ENCODE results near the gene TSC22D3.

TSC22D3 gene

DNA sequence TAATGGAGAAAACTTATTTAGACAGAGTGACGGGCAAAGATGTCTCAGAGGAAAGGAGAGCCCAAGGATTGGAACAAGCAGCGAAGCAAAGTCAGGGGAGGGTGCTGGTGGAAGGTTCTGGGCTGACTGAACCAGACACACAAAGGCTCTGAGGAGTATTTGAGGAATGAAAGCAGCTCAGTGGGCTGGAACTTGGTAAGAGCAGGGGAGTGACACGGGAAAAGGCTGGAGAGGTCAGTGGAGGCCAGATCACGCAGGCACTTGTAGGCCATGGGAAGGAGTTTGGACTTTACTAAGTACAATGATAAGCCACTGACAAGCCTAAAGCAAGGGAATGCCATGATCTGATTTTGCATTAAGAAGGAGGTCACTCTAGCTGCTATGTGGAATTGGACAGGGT, 71.4 kb downstream of the TSC22D3 start:
- Histone ChIP-seq H4K20me1 (ENCODE audit: insufficient read depth, low read length) (no peaks in the 10 kb centered on the region), H3F3A (ENCODE audit: insufficient read depth, low read length) (no peaks in the 10 kb centered on the region), H3K4me3 (ENCODE audit: low read depth, low read length, poor library complexity, severe bottlenecking) (no peak overlapping the region), H3K4me2 (ENCODE audit: low read length) (no peak overlapping the region), H3K79me2 (ENCODE audit: insufficient read depth, low read length) (no peaks in the 10 kb centered on the region), H3K27me3 (ENCODE audit: insufficient read depth, low read length) (no peaks in the 10 kb centered on the region), H3K4me1 (ENCODE audit: insufficient read depth, low read length, severe bottlenecking) (no peaks in the 10 kb centered on the region), H2AFZ (ENCODE audit: low read length) (no peak overlapping the region), H3K27ac (ENCODE audit: low read depth, low read length, poor library complexity, severe bottlenecking) (no peak overlapping the region), H3K9me3 (ENCODE audit: low read length) (no peaks in the 10 kb centered on the region), H3K9me2 (ENCODE audit: low read depth, low read length) (no peaks in the 10 kb centered on the region), H3K36me3 (ENCODE audit: insufficient read depth, low read length) (no peaks in the 10 kb centered on the region), H3K9ac (ENCODE audit: low read length) (no peak overlapping the region)
- no peak for TF ChIP-seq EZH2 (IDR thresholded peaks at IDR 0.05; ENCODE audit: borderline replicate concordance, low read length)
- TF ChIP-seq CTCF (IDR thresholded peaks at IDR 0.05; ENCODE audit: low read length), result no peak

DNA sequence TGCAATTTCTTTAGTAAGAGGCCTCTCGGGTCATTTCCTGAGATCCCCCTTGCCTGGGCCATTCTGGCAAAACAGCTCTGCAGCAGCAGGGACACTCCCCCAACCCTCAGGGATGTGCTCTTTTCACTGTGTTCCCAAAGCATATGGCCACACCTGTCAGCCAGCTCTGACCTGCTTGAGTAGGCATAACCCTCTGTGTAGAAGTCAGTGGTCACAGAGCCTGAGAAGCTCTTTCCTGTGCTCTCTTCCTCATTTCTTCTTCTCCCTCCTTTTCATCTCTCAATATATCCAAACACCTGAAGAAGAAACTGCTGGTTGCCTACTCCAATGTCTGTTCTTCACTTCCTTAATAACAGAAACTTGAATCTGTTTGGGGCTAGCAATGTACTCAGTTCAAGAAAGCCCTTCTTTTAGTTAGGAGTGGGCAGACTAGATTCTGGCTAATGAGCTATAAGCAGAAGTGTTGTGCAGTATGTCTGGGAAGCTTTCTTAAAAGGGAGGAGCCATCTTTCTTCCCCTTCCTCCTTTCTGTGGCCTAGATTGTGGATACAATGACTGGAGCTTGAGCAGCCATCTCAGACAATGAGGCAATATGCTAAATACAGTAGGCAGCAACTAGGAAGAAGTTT, 74.0 kb downstream of the TSC22D3 start:
- Histone ChIP-seq H3K79me2 (ENCODE audit: insufficient read depth, low read length) (no peaks in the 10 kb centered on the region), H4K20me1 (ENCODE audit: insufficient read depth, low read length) (no peaks in the 10 kb centered on the region), H3F3A (ENCODE audit: insufficient read depth, low read length) (no peaks in the 10 kb centered on the region), H2AFZ (ENCODE audit: low read length) (no peak overlapping the region), H3K4me1 (ENCODE audit: insufficient read depth, low read length, severe bottlenecking) (no peaks in the 10 kb centered on the region), H3K9ac (ENCODE audit: low read length) (no peak overlapping the region), H3K9me2 (ENCODE audit: low read depth, low read length) (no peaks in the 10 kb centered on the region), H3K27me3 (ENCODE audit: insufficient read depth, low read length) (no peaks in the 10 kb centered on the region), H3K27ac (ENCODE audit: low read depth, low read length, poor library complexity, severe bottlenecking) (no peak overlapping the region), H3K36me3 (ENCODE audit: insufficient read depth, low read length) (no peaks in the 10 kb centered on the region), H3K9me3 (ENCODE audit: low read length) (no peaks in the 10 kb centered on the region), H3K4me2 (ENCODE audit: low read length) (no peak overlapping the region), H3K4me3 (ENCODE audit: low read depth, low read length, poor library complexity, severe bottlenecking) (no peak overlapping the region)
- TF ChIP-seq EZH2 (IDR thresholded peaks at IDR 0.05; ENCODE audit: borderline replicate concordance, low read length), result no peak
- no peak for TF ChIP-seq CTCF (IDR thresholded peaks at IDR 0.05; ENCODE audit: low read length)

- H3K79me2 ChIP-seq (ENCODE audit: insufficient read depth, low read length), result no peaks in the 10 kb centered on the region
- H3K27me3 ChIP-seq (ENCODE audit: insufficient read depth, low read length), result no peaks in the 10 kb centered on the region
- H3F3A ChIP-seq (ENCODE audit: insufficient read depth, low read length), result no peaks in the 10 kb centered on the region
- H3K9ac ChIP-seq (ENCODE audit: low read length), result no peak overlapping the region
- H3K27ac ChIP-seq (ENCODE audit: low read depth, low read length, poor library complexity, severe bottlenecking), result no peak overlapping the region
- no peaks in the 10 kb centered on the region for H3K9me3 ChIP-seq (ENCODE audit: low read length)
- TF ChIP-seq EZH2 (IDR thresholded peaks at IDR 0.05; ENCODE audit: borderline replicate concordance, low read length), result no peak
- TF ChIP-seq CTCF (IDR thresholded peaks at IDR 0.05; ENCODE audit: low read length), result no peak
- no peak overlapping the region for H2AFZ ChIP-seq (ENCODE audit: low read length)
- H3K4me2 ChIP-seq (ENCODE audit: low read length), result no peak overlapping the region
- no peaks in the 10 kb centered on the region for H3K9me2 ChIP-seq (ENCODE audit: low read depth, low read length)
- no peak overlapping the region for H3K4me3 ChIP-seq (ENCODE audit: low read depth, low read length, poor library complexity, severe bottlenecking)
- H3K4me1 ChIP-seq (ENCODE audit: insufficient read depth, low read length, severe bottlenecking), result no peaks in the 10 kb centered on the region
- H3K36me3 ChIP-seq (ENCODE audit: insufficient read depth, low read length), result no peaks in the 10 kb centered on the region
- H4K20me1 ChIP-seq (ENCODE audit: insufficient read depth, low read length), result no peaks in the 10 kb centered on the region
These were observed 74.8 kb downstream of the TSC22D3 start for GRCh38 chrX:107700790-107701189.

All from OCI-LY1 (cell line).